NCI-H446 (cell line): ENCODE measurements around the gene MAST3.

Experiments used
- DNase-seq, 2 experiments: peaks; one replicate each; lab custom pipeline; 2025; lab: John Stamatoyannopoulos, UW

Gene MAST3

DNA sequence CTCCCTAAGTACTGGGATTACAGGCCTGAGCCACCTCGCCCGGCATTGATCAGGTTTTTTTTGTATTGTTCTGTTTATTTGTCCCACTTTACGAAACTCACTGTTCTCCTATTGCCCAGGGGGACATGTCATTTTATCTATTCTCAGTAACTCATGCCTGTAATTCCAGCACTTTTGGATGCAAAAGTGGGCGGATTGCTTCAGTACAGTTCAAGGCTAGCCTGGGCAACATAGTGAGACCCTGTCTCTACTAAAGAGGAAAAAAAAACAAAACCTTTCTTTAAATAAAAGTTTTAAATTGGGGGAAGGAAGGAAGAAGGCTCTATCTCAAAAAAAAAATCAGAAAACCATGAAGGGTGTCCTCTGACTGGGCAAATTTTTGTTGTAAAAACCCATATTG is 92.7 kb downstream of the MAST3 start:
- no peak for DNase-seq

DNA sequence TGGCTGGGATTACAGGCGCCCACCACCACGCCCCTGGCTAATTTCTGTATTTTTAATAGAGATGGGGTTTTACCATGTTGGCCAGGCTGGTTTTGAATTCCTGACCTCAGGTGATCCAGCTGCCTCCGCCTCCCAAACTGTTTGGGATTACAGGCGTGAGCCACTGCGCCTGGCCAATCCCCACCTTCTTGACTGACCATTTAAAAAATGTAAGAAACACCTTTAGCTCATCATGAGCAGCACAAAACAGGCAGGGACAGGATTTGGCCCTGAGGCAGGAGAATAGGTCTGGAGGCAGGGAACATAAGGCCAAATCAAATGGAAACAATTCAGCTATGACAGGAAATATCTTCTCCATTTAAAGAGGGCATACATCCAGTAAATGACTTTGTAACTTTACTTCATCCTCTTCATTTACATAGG is 94.1 kb downstream of the MAST3 start:
- no peak for DNase-seq

DNA sequence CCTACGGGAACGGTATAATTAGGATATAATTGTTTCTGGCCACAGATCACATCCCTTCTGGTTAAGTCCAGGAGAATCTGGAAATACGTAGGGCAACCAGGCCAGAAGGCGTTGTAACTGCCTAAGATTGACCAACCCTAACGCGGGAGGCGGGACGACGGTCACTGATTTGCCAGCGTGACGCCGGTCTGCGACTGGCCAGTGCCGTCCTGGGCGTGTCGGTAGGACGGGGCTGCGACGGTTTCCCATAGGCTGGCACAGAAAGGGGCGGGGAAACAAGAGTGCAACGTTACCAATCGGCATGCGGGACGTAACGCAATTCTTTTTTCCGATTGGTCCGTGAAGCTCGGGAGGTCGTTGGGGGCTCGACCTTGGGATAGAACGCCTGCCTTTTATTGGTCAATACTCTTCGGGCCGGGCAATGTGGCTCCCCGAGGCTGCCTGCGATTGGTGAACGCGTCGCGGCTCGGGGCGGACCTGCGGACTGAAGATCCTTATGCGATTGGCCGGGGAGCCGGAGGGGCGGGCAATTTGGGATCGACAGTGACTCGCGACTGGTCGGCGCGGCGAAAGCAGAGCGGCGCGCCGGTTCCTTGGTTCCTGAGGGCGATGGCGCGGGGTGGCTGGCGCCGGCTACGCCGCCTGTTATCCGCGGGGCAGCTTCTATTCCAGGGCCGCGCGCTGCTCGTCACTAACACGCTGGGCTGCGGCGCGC is 95.3 kb downstream of the MAST3 start, which contains the start of gene MPV17L2:
MPV17L2 (plus strand) TSS at position 546 of the 715 bp plus-strand sequence; CDS start at position 610, 64 bp downstream.
- DNase-seq, result peak; percentile 99 to 100

DNA sequence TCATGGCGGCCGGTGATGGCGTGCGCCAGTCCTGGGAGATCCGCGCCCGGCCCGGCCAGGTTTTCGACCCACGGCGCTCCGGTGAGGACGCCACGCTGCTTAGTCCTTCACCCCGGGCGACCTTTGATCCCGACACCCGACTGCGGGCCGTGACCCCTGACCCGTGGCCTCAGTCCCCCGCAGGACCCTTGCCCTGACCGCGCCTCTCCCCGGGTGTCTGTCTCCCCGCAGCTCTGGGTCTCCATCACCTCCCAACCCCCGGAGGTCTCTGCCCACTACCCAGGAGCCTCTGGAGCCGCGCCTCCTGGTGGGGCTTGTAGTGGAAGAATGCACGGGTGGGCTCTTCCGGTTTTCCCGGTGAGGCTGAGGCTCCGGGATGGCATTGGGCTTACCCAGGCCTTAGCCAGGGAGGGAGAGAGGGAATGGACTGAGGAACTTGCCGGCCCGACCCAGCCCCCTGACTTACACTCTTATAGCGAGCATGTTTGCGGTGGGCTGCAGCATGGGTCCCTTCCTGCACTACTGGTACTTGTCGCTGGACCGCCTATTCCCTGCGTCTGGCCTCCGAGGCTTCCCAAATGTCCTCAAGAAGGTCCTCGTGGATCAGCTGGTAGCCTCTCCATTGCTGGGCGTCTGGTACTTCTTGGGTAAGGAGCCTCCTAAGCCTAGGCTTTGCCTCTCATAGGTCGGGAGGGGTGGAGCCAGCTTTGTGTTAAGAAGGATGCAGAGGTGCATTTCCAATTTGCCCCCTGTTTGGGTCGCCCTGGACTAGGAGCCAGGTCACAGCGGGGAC is 96.0 kb downstream of the MAST3 start:
- no peak for DNase-seq

DNA sequence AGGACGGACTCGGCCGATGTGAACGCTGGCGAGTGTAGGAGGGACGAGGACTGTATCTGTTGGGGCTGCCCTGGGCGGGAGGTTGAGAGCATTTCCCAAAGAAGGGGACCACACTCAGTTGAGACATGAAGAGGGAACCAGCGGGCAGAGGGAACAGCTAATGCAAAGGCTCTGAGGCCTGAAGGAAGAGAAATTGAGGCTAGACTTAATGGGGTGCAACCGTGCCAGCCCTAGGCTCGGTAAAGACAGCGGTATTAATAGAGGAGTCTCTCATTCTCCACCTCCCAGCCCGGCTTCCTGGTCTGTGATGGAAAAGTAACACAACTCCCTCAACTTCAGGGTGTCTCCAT is 96.6 kb downstream of the MAST3 start:
- no peak for DNase-seq

DNA sequence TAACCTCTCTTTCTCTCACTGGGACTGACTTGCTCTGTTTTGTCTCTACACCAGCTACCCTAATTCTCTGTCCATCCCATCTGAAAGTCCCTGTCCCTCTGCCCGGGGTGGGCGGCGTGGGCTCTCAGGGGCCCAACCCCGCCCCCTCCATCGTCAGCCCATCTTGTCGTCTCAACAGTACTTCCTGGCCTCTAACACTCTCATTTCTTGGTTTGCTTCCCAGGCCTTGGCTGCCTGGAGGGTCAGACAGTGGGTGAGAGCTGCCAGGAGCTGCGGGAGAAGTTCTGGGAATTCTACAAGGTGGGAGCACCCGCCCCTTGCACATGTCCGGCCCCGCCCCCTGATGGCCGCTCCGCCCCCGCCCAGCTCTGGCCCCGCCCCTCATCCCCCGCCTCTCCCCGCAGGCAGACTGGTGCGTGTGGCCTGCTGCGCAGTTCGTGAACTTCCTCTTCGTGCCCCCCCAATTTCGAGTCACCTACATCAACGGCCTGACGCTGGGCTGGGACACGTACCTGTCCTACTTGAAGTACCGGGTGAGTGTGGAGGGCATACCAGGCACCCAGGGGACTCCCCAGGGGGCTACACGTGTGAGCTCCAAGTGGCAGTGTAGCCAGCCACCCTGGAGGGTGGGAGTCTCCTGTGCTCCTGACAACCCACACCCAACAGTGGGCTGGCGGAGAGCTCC is 97.1 kb downstream of the MAST3 start:
- DNase-seq, result peak in 1 of 2 experiments; percentile 40

DNA sequence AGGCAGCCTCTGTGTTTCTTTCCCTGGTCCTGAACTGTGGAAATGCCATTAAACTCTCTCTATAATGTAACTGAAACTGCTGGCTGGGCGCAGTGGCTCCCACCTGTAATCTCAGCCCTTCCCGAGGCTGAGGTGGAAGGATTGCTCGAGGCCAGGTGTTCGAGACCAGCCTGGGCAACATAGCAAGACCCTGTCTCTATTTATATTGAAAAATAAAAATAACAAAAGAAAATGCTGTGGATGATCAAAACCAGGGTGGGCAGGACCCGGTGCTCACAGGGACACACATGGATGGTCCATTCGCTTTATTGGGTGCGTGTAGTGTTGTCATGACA is 98.9 kb downstream of the MAST3 start:
- no peak for DNase-seq

DNA sequence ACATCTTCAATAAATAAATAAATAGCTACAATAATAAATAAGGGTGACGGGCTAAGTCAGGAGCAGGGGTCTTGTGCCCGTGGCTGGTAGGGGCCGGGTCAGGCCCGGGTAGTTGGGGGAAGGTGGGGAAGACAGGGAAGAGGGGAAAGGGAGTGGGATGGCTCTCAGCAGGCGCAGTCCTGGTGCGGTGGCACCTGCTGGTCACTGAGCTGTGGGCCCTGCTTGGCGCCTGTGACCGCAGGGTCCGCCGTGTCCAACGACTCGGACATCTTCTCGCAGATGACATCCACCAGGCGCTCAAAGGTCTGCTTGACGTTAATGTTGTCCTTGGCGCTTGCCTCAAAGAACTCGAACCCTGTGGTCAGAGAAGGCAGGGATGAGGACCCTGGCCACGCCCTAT is 99.7 kb downstream of the MAST3 start:
- DNase-seq, result no peak

DNA sequence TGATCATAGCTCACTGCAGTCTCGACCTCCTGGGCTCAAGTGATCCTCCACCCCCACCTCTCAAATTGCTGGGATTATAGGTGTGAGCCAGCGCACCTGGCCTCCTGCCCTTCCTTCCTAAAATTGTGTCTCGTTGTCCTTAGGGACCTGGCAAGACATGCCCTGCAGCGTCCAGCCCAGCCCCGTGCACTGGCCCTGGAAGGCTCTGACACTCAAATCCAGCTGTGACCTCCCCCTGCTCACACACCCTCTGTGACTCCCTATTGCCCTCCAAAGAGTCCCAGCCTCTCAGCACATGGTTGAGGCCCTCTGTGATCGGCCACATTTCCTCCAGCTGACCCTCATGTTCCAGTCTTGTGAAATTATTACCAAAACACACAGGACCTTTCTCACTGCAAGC is 100.4 kb downstream of the MAST3 start:
- DNase-seq, result no peak

DNA sequence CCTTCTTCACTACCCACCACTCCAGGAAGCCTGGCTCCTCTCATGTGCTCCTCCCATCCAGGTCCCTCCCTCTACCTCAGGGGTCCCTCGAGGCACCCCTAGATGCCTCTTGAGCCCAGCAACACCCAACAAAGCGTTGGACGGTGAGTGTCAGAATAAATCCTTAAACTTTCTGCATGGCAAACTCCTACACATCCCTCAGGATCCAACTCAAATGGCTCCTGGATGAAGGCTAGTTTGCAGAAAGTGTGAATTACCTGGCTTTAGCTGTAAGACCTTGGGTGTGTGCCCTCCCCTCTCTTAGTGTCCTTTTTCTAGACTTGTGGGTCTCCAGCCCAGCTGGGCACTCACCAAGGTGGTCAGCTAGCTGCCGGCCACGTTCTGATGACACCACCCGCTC is 100.8 kb downstream of the MAST3 start:
- DNase-seq, result no peak
